HUES64 (cell line): ENCODE results near the gene EPHB6.

Experiments
- H3K27ac ChIP-seq: 2 replicates; pipeline ENCODE4 v1.7.0; 2013; ENCODE audit warnings: low read depth, low read length, inconsistent platforms
- H3K27me3 ChIP-seq: 2 replicates; pipeline ENCODE4 v1.6.1; 2013; ENCODE audit warnings: mild to moderate bottlenecking, low read length; ENCODE audit not compliant: insufficient read depth
- H3K36me3 ChIP-seq: 2 replicates; pipeline ENCODE4 v1.6.1; 2013; ENCODE audit warnings: mild to moderate bottlenecking, low read length; ENCODE audit not compliant: insufficient read depth
- H3K4me1 ChIP-seq: 2 replicates; pipeline ENCODE4 v1.6.1; 2013; ENCODE audit warnings: mild to moderate bottlenecking, low read length, moderate library complexity; ENCODE audit not compliant: insufficient read depth
- H3K4me3 ChIP-seq: 2 replicates; pipeline ENCODE4 v1.5.1; 2013; ENCODE audit warnings: mild to moderate bottlenecking, low read length, moderate library complexity
- H3K9ac ChIP-seq: 2 replicates; pipeline ENCODE4 v1.6.1; 2013; ENCODE audit warnings: mild to moderate bottlenecking, low read depth, low read length
- H3K9me3 ChIP-seq: 2 replicates; pipeline ENCODE4 v1.6.1; 2013; ENCODE audit warnings: low read depth, low read length; ENCODE audit not compliant: insufficient read depth
- WGBS: fragments of 150-250, 120-280 bp; methylation state at CpG from one replicate; pipeline ENCODE4 v1.1.7; 2013; ENCODE audit warnings: missing lambda C conversion rate; 5-methylcytosine and 5-hydroxymethylcytosine counted together

Gene EPHB6

GRCh38 chr7:142883145-142883544 lies 28.3 kb downstream of the EPHB6 start:
- no peak overlapping the region for H3K4me3 ChIP-seq

GRCh38 chr7:142883571-142884285 lies 28.9 kb downstream of the EPHB6 start:
- no peaks in the 10 kb centered on the region for H3K27me3 ChIP-seq

More at GRCh38 chr7:142883145-142883544, 28.3 kb downstream of the EPHB6 start:
- Histone ChIP-seq H3K27me3 (no peaks in the 10 kb centered on the region), H3K4me1 (0 out of 2 replicates have a peak, but pooled peaks cover 4% of the 10 kb centered on the region), H3K27ac (no peak overlapping the region), H3K9ac (no peak overlapping the region), H3K9me3 (no peaks in the 10 kb centered on the region), H3K36me3 (no peaks in the 10 kb centered on the region)
- WGBS, result 94% methylated on average over 10 of the region's 10 CpGs

GRCh38 chr7:142884286-142884640 lies 29.4 kb downstream of the EPHB6 start:
- Histone ChIP-seq H3K4me3 (no peak overlapping the region), H3K9ac (no peak overlapping the region), H3K27me3 (no peaks in the 10 kb centered on the region), H3K36me3 (no peaks in the 10 kb centered on the region), H3K9me3 (no peaks in the 10 kb centered on the region), H3K4me1 (0 out of 2 replicates have a peak, but pooled peaks cover 4% of the 10 kb centered on the region), H3K27ac (no peak overlapping the region)
- WGBS, result 91% methylated on average over 4 of the region's 4 CpGs

More at GRCh38 chr7:142883571-142884285, 28.9 kb downstream of the EPHB6 start:
- no peaks in the 10 kb centered on the region for H3K36me3 ChIP-seq
- WGBS, result 93% methylated on average over 6 of the region's 7 CpGs
- no peak overlapping the region for H3K27ac ChIP-seq
- H3K4me3 ChIP-seq, result no peak overlapping the region
- no peak overlapping the region for H3K9ac ChIP-seq
- no peaks in the 10 kb centered on the region for H3K9me3 ChIP-seq
- H3K4me1 ChIP-seq, result 0 out of 2 replicates have a peak, but pooled peaks cover 4% of the 10 kb centered on the region

GRCh38 chr7:142885311-142886230 lies 30.7 kb downstream of the EPHB6 start, which contains the start of gene TRPV6:
Gene TRPV6 (minus strand): TSS chr7:142885745.
- H3K9me3 ChIP-seq, result no peaks in the 10 kb centered on the region
- H3K36me3 ChIP-seq, result no peaks in the 10 kb centered on the region
- 0 out of 2 replicates have a peak, but pooled peaks cover 4% of the 10 kb centered on the region for H3K4me1 ChIP-seq
- H3K27ac ChIP-seq, result no peak within 1 kb of the TSS
- no peak within 1 kb of the TSS for H3K4me3 ChIP-seq
- H3K27me3 ChIP-seq, result no peaks in the 10 kb centered on the region
- no peak within 1 kb of the TSS for H3K9ac ChIP-seq
- WGBS, result 61% methylated on average over 16 of the region's 16 CpGs

GRCh38 chr7:142886866-142887265 lies 32.0 kb downstream of the EPHB6 start:
- H3K4me3 ChIP-seq, result no peak overlapping the region
- no peaks in the 10 kb centered on the region for H3K9me3 ChIP-seq
- WGBS, result 81% methylated on average over 7 of the region's 7 CpGs

GRCh38 chr7:142887282-142888015 lies 32.6 kb downstream of the EPHB6 start:
- WGBS, result 94% methylated on average over 12 of the region's 12 CpGs
- no peak overlapping the region for H3K9ac ChIP-seq
- 0 out of 2 replicates have a peak, but pooled peaks cover 4% of the 10 kb centered on the region for H3K4me1 ChIP-seq
- no peaks in the 10 kb centered on the region for H3K36me3 ChIP-seq
- no peak overlapping the region for H3K27ac ChIP-seq
- no peaks in the 10 kb centered on the region for H3K9me3 ChIP-seq
- H3K27me3 ChIP-seq, result no peaks in the 10 kb centered on the region
- H3K4me3 ChIP-seq, result no peak overlapping the region

More at GRCh38 chr7:142886866-142887265, 32.0 kb downstream of the EPHB6 start:
- H3K27ac ChIP-seq, result no peak overlapping the region
- H3K9ac ChIP-seq, result no peak overlapping the region
- H3K36me3 ChIP-seq, result no peaks in the 10 kb centered on the region
- H3K27me3 ChIP-seq, result no peaks in the 10 kb centered on the region
- H3K4me1 ChIP-seq, result 0 out of 2 replicates have a peak, but pooled peaks cover 4% of the 10 kb centered on the region

- no peak overlapping the region for H3K4me3 ChIP-seq
- no peak overlapping the region for H3K9ac ChIP-seq
- H3K27me3 ChIP-seq, result no peaks in the 10 kb centered on the region
- H3K4me1 ChIP-seq, result 0 out of 2 replicates have a peak, but pooled peaks cover 4% of the 10 kb centered on the region
- no peaks in the 10 kb centered on the region for H3K9me3 ChIP-seq
- 92% methylated on average over 3 of the region's 3 CpGs for WGBS
- H3K27ac ChIP-seq, result no peak overlapping the region
- H3K36me3 ChIP-seq, result no peaks in the 10 kb centered on the region
Measured at GRCh38 chr7:142889816-142890215, 34.9 kb downstream of the EPHB6 start.

GRCh38 chr7:142890874-142891485 lies 36.1 kb downstream of the EPHB6 start:
- 88% methylated on average over 12 of the region's 12 CpGs for WGBS
- no peak overlapping the region for H3K27ac ChIP-seq

GRCh38 chr7:142891490-142892082 lies 36.7 kb downstream of the EPHB6 start:
- H3K9ac ChIP-seq, result no peak overlapping the region
- H3K27ac ChIP-seq, result no peak overlapping the region
- H3K4me1 ChIP-seq, result no peaks in the 10 kb centered on the region
- no peaks in the 10 kb centered on the region for H3K27me3 ChIP-seq
- H3K4me3 ChIP-seq, result no peak overlapping the region
- no peaks in the 10 kb centered on the region for H3K9me3 ChIP-seq
- WGBS, result 87% methylated on average over 10 of the region's 10 CpGs
- no peaks in the 10 kb centered on the region for H3K36me3 ChIP-seq

More at GRCh38 chr7:142890874-142891485, 36.1 kb downstream of the EPHB6 start:
- Histone ChIP-seq H3K27me3 (no peaks in the 10 kb centered on the region), H3K9ac (no peak overlapping the region), H3K36me3 (no peaks in the 10 kb centered on the region), H3K4me3 (no peak overlapping the region), H3K9me3 (no peaks in the 10 kb centered on the region), H3K4me1 (0 out of 2 replicates have a peak, but pooled peaks cover under 1% of the 10 kb centered on the region)

GRCh38 chr7:142892951-142893350 lies 38.1 kb downstream of the EPHB6 start:
- Histone ChIP-seq H3K4me1 (no peaks in the 10 kb centered on the region), H3K4me3 (no peak overlapping the region), H3K27ac (no peak overlapping the region), H3K9ac (no peak overlapping the region), H3K27me3 (no peaks in the 10 kb centered on the region), H3K36me3 (no peaks in the 10 kb centered on the region), H3K9me3 (no peaks in the 10 kb centered on the region)
- WGBS, result 94% methylated on average over 5 of the region's 5 CpGs
